ENCODE results near the gene SPNS2.
A peak's percentile ranks its signal among the peaks of the same experiment; 100 is the strongest.
"Not testable (repeated sequence)": the region's sequence is repeated elsewhere in the genome, so short reads cannot be mapped to it uniquely, and the experiment has no call there.

Gene SPNS2

DNA sequence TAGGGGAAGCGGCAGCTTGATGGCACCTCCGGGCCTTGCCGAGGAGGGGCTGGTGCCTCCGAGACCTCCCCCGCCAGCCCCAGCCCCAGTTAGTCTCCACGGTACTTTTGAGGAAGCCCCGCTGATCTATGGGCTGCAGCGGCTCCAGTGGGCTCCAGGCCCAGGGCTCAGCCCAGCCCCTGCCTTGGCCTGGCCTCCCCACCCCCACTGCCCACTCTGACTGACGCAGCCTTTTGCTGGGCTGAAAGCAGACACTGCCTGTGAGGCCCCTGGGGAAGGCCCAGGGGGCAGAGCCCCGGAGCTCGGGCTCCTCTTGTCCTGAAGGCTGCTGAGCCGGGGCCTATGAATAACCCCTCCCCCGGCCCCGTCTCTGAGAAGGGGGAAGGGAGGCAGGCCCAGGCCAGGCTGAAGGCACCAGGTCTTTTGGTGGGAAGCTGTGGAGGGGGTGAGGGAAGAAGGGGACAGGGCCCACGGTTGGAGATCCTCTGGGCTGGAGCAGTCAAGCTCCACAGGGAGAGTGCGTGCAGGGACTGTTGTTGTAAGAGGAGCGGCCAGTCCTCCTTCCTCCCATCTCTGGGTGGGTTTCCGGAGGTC is 78.1 kb downstream of the SPNS2 start:
- peak; percentile 70 for DNase-seq

DNA sequence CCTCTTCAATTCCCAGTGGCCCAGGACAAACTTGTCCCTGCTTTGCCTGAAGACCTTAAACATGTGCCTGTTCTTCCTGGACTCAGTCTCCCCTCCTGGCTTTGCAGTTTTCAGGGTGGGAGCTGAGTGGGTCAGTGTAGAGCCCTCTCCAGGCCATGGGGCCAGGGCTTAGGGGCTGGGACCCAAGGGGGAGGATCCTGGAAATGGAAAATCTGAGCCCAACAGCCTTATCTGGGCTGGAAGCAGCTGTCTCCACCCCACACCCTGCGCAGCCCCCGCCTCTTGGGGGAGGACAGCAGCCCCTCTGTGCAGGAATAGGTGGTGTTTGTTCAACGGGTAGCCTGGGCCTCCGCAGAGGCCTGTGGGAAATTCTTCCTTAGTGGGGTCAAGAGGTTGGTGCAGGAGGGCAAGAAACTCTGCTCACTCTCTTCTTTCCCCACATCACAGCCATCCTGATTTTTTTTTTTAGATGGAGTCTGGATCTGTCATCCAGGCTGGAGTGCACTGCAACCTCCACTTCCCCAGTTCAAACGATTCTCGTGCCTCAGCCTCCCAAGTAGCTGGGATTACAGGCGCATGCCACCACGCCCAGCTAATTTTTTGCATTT is 78.8 kb downstream of the SPNS2 start:
- DNase-seq = no peak

DNA sequence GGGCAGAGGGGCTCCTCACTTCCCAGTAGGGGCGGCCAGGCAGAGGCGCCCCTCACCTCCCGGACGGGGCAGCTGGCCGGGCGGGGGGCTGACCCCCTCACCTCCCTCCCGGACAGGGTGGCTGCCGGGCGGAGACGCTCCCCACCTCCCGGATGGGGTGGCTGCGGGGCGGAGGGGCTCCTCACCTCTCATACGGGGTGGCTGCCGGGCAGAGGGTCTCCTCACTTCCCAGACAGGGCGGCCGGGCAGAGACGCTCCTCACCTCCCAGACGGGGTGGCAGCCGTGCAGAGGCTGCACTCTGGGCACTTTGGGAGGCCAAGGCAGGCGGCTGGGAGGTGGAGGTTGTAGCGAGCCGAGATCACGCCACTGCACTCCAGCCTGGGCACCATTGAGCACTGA is 79.7 kb downstream of the SPNS2 start:
- not testable (repeated sequence) for DNase-seq

DNA sequence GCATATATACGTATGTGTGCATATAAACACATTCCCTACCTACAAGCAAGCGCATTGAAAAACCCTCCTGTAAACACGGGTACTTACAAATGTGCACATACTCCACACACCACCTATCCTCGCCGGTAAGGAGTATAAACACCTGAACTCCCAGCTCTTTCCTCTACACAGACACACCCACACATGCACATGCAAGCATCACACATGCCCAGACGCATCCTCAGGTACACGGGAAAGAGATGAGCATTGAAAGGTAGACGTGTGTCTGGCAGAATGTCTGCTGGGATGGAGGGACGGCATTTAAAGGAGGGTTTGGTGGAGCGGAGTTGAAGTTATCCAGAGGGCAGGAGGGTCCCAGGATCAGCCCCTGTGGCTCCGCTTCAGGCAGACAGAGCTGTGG is 81.0 kb downstream of the SPNS2 start:
- no peak for DNase-seq

DNA sequence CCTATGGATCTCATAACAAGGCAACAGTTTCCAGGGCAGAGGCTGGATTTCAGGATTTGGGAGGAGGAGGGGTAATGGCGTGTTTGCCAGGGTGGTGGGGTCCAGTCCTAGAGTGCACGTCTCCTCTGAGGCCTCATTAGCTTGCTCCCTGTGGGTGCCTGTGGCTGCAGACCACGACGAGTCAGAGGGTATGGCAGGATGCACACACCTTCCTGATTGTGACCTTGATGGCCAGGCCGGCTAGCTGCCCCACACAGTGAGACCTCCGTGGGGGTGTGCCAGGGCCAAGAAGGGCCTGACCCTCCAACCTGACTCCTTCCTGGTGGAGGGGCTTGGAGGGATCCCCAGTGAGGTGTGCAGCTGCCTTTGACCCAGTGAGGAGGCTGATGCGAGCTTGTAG is 81.6 kb downstream of the SPNS2 start:
- no peak for DNase-seq

DNA sequence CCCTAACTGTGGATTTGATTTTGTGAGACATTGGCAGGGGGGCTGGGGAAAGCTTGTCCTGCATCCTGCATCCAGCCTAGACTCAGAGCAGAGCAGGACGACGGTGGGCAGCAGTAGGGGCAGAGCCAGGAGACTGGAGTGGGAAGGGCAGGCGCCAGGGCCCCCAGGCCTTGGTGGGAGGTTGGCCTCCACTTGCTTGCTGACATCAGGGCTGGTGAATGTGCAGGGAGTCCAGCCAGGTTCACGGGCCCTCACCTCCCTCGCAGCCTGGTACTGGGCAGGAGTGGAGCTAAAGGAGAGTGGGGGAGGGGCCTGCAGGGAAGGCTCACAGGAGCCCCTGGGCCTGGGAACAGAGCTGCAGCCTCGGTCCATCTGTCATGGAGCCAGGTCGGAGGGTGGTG is 83.4 kb downstream of the SPNS2 start:
- no peak for DNase-seq

DNA sequence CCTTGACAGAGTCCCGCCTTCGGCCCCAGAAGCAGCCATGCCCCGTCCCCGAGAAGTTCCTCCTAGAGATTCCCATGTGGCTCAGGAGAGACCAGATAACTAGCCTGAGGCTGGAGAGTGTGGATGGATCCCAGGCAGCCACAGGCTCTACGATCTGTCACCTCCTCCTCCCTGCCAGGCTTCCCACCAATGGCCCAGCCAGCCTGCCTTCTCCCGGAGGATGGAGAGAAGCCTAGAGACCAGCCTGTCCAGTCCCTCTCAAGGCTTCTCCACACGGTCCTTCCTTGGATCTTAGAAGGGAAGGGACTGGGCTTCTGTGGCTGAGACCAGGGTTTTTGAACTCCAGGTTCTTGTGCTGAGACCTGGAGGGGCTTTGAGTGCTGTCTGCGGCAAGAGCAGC is 84.0 kb downstream of the SPNS2 start:
- DNase-seq = no peak

DNA sequence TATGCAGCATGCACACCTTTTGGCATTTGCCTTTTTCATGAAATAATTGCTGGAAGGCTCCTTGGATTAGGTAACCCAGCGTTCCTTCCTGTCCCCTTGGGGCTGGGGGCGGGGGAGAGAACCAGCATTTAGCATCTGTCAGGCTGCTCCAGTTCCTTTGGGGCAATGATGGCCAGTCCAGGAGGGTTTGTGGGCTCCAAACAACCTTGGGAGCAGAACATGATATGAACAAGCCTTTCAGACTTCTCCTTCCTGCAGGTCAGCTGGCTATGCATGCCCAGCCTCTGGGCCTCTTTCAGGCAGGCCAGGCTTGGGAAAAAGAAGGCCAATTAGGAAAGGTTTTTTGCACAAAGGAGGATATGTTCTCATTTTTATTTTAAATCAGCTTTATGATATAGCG is 84.5 kb downstream of the SPNS2 start:
- no peak for DNase-seq

DNA sequence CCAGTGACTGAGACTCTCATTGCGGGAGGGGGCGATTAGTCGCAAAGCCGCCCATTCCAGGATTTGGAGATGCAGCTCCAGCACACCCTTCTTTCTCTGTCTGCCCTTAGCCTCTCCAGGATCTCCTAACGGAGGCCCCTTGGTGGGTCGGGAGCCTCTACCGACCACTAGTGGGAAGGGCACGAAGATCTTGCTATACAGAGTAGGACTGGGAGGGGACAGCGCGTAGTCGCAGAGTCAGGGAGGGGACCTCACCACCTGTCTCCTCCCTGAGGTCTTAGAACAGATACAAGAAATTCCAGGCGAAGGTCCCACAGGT is 85.1 kb downstream of the SPNS2 start:
- DNase-seq = no peak

DNA sequence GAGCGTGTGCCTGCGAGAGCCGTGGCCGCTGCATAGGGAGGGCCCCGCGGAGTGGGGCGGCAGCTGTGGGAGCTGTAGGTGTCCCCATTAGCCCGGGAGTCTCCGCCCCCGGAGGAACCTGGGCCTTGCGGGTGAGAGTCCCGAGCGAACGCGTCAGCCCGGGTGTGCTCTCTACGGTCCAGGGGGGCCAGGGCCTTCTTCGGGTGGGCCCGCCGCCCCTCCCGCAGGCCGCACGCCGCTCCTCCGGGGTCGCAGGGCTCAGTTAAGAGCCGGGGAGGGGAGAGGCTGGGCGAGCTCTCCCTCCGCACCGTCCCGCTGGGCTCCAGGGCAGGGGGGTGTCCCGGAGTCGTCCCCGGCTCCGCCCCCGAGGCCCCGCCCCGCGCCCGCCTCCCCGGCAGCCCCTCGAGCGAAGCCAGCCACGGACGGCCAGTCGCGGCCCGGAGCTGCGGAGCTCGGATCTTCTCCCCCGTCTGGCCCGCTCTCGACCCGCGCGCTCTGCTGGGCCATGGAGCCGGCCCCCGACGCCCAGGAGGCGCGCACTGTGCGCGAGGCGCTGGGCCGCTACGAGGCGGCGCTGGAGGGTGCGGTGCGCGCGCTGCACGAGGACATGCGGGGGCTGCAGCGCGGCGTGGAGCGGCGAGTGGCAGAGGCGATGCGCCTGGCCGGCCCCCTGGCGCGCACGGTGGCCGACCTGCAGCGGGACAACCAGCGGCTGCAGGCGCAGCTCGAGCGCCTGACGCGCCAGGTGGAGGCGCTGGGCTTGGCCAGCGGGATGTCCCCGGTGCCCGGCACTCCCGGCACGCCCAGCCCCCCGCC is 85.6 kb downstream of the SPNS2 start, which contains the start of gene SMTNL2:
SMTNL2 (plus strand) TSS at position 429 of the 816 bp plus-strand sequence; CDS start at position 506, 77 bp downstream.
- peak; percentile 71 for DNase-seq

DNA sequence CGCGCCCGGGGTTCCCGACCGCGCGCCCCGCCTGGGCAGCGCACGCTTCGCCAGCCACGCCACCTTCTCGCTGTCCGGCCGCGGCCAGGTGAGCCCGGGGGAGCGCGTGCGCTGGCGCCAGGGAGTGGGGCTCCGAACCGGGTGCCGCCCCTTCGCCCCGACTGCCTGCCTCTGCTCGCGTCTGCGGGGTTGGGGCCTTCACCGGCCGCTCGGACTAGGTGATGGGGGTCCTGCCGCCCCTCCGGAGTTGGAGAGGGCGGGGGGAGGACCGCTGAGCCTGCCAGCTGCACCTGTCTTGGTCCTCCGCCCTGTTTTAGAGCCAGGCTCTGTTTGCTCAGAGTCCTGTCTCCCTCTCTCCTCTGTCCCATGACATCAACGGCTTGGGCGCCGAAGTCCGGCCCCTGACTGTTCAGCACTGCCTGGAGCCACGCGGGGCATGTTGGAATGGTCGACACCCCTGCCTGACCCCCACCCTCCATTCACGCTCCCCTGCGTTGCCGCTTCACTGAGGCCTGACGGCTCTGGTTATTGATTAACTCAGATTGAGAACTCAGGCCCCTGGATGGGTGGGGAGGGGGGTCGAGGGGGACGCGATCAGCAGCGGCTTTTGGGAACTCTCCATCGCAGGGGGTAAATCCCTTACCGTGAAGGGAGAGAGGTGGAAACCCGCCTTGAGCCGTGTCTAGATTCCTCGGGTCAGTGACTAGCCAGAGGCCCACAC is 86.4 kb downstream of the SPNS2 start:
- no peak for DNase-seq

DNA sequence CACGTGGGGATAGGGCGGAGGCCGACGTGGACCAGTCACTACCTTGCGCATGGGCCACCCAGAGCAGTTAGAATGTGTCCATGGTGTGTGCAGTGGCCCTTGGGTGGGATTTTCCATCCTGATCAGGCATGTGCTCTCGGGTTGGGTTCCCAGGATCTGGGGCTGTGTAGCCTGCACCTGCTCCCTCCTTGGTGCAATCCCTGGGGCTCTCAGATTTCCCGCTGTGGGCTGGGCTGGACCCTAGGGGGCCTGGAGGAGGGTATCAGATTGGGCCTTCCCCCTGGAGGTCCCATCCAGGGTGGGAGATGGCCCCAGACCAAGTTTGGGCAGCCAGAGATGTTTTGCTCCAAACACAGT is 86.9 kb downstream of the SPNS2 start:
- no peak for DNase-seq

DNA sequence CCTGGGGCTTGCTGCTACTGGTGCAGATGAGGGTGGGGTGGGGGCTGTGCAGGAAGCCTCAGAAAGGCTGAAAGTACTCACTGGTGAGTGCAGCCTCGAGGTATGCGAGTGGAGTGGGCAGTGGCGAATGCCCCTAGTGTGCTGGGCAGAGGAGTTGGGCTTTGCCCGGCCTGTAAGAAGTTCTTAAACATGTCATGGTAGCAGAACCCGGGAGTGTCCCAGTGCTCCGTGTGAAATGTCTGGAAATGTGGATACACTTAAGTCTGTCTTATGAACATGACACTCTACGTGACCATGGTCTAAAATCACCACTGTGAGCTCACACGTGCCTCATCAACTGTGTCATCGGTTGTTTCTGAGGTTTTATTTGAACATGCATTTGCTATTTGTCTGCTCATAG is 87.4 kb downstream of the SPNS2 start:
- no peak for DNase-seq

DNA sequence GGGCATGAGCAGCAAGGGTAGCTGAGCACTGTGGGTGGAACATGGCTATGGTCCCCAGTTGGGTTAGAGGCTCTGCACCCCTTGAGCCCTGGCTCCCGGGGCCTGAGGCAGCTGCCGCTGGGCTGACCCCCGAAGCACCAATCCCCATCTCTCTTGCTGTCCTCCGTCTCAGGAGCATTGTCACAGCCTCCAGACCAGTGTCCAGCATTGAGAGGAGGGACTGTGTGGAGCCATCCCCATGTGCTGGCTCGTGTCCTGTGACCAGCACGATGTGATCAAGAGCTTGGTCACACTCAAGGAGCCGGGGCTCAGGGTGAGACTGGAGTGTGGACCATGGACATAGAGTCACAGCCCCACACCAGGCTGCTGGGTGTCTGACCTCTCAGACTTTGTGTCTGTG is 88.5 kb downstream of the SPNS2 start:
- DNase-seq = no peak

DNA sequence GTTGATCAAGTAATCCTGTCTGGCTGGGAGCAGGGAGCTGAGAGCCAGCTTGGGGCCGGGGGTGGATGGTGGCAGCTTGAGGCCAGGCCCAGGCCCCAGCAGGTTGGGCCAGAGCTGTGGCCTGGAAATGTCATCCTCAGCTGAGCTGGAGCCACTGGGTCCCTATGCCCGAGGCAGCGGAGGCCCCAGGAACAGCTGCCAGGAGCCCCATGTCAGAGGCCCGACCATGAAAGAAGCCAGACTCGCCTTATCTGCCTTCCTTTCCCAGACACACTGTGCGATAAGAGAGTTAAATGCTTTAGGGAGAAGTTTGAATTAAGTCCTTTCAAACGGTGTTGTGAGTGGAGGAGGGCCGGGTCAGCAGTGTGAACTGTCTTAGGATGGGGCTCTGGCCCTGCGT is 89.1 kb downstream of the SPNS2 start:
- no peak for DNase-seq

DNA sequence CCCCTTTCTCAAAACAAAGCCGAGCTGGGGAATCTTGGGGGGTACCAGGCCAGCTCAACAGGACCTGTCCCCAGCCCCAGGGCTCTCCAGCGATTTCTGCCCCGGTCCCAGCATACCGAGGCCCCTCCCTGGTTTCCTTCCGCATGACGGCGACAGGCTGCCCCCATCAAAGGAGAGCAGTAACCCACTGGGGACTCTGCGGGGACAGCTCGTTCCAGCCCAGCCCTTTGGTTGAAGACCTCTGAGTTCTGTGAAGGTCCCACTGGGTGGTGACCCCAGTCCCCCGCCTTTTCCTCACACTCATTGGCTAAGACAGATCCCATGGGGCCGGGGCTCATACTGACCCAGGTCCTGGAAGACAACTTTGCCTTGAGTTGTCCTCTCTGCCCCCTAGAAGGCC is 89.7 kb downstream of the SPNS2 start:
- no peak for DNase-seq

All from right hindlimb (tissue), 1 donor.